ENCODE results near the gene ADM.

- TF ChIP-seq, protein P1, sequence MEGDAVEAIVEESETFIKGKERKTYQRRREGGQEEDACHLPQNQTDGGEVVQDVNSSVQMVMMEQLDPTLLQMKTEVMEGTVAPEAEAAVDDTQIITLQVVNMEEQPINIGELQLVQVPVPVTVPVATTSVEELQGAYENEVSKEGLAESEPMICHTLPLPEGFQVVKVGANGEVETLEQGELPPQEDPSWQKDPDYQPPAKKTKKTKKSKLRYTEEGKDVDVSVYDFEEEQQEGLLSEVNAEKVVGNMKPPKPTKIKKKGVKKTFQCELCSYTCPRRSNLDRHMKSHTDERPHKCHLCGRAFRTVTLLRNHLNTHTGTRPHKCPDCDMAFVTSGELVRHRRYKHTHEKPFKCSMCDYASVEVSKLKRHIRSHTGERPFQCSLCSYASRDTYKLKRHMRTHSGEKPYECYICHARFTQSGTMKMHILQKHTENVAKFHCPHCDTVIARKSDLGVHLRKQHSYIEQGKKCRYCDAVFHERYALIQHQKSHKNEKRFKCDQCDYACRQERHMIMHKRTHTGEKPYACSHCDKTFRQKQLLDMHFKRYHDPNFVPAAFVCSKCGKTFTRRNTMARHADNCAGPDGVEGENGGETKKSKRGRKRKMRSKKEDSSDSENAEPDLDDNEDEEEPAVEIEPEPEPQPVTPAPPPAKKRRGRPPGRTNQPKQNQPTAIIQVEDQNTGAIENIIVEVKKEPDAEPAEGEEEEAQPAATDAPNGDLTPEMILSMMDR (IDR thresholded peaks at IDR 0.05 in 4 of 5, conservative IDR thresholded peaks at IDR 0.05 in 1 of 5): no peak
- TF ChIP-seq POLR2A (IDR thresholded peaks at IDR 0.05): no peak
Observed at GRCh38 chr11:10328314-10329098, 23.6 kb downstream of the ADM start.
